Natural killer cell (primary cell): ENCODE data around the gene FHIT. TPM values are rescaled to one million over a fixed set of nuclear protein-coding genes. Genes with fewer than 3 reads are reported as not detected.

ENCODE experiments used
- ATAC-seq, 3 donors: fragments of 150-1000 bp in 2 of 3; fragments of 200-7000 bp in 1 of 3; cut with Tn5 transposase; 1 replicate in 1 of 3; 2 replicates in 2 of 3; pipeline ENCODE4 v1.10.0; 2021; ENCODE audit warnings: mild to moderate bottlenecking in 2 of 3, moderate library complexity in 2 of 3
- DNase-seq, 2 donors: peaks; one replicate each; pipeline versions ENCODE4 v3.0.0 to v3.0.0-alpha.2; 2013 to 2021; ENCODE audit warnings: mixed read lengths in 1 of 2
- H3K27ac ChIP-seq: one replicate; pipeline ENCODE4 v1.5.1; 2013; ENCODE audit warnings: mild to moderate bottlenecking, low read length
- H3K27me3 ChIP-seq: one replicate; pipeline ENCODE4 v1.6.1; 2013; ENCODE audit warnings: low read length; ENCODE audit not compliant: control insufficient read depth, insufficient read depth
- H3K36me3 ChIP-seq: one replicate; pipeline ENCODE4 v1.6.1; 2013; ENCODE audit warnings: low read length; ENCODE audit not compliant: control insufficient read depth, insufficient read depth
- H3K4me1 ChIP-seq: one replicate; pipeline ENCODE4 v1.6.1; 2013; ENCODE audit warnings: low read length; ENCODE audit not compliant: control insufficient read depth, insufficient read depth
- H3K4me3 ChIP-seq: one replicate; pipeline ENCODE4 v1.5.1; 2013; ENCODE audit warnings: low read length
- H3K9me3 ChIP-seq: one replicate; pipeline ENCODE4 v1.6.1; 2013; ENCODE audit warnings: low read length; ENCODE audit not compliant: control insufficient read depth, insufficient read depth
- H3K27ac Mint-ChIP-seq, 2 donors: one replicate each; pipeline ENCODE4 v1.8.0; 2022; ENCODE audit warnings: mild to moderate bottlenecking in 2 of 2, mixed read lengths in 2 of 2, moderate library complexity in 1 of 2
- H3K27me3 Mint-ChIP-seq, 2 donors: one replicate each; pipeline ENCODE4 v1.8.0; 2022; ENCODE audit warnings: low read depth in 2 of 2, mixed read lengths in 2 of 2
- H3K36me3 Mint-ChIP-seq: one replicate; pipeline ENCODE4 v1.8.0; 2022; ENCODE audit warnings: mixed read lengths
- H3K4me1 Mint-ChIP-seq, 2 donors: one replicate each; pipeline ENCODE4 v1.8.0; 2022; ENCODE audit warnings: mixed read lengths in 2 of 2
- H3K4me3 Mint-ChIP-seq: one replicate; pipeline ENCODE4 v1.8.0; 2022; ENCODE audit warnings: mild to moderate bottlenecking, moderate library complexity, mixed read lengths
- H3K9me3 Mint-ChIP-seq, 2 donors: one replicate each; pipeline ENCODE4 v1.8.0; 2022; ENCODE audit warnings: mixed read lengths in 2 of 2
- CTCF ChIP-seq: fragments of 200-600 bp; IDR thresholded peaks from one replicate; pipeline ENCODE4 v1.8.0; 2022; ENCODE audit warnings: antibody characterized with exemption
- WGBS: methylation state at CpG from one replicate; pipeline ENCODE4 v1.1.7; 2013; ENCODE audit warnings: missing lambda C conversion rate; ENCODE audit not compliant: insufficient coverage; 5-methylcytosine and 5-hydroxymethylcytosine counted together
- intact Hi-C: fragments of 100-400 bp; cut with micrococcal nuclease; formaldehyde crosslinking; loops from one replicate; pipeline ENCODE4 v1.14.2; 2022
- total RNA-seq, 4 donors: library from RNA; stranded (reverse); fragments of 120-200 nt in 1 of 4; gene quantifications; one replicate each; pipeline versions ENCODE4 v1.2.3 to v1.2.4, GENCODE V29; 2013 to 2022

FHIT gene
- total RNA-seq, 3 donors from 2014 or later (not counting 1 experiment from before 2014, with no cell fraction given), result 2.7 to 6.1 (median 3.3) TPM

GRCh38 chr3:60363817-60364216 is 887.4 kb downstream of the FHIT start:
- TF ChIP-seq CTCF, result no peak
- DNase-seq, result no peak
- Mint-ChIP-seq H3K27me3 (peaks cover 6% of the 10 kb centered on the region in 2 donors), H3K9me3 (peaks cover 0 to 2% of the 10 kb centered on the region in 2 donors), H3K36me3 (no peaks in the 10 kb centered on the region), H3K27ac (no peak overlapping the region), H3K4me3 (no peak overlapping the region), H3K4me1 (peaks cover 5 to 6% of the 10 kb centered on the region in 2 donors)
- Histone ChIP-seq H3K36me3 (no peaks in the 10 kb centered on the region), H3K4me3 (no peak overlapping the region), H3K27ac (no peak overlapping the region), H3K9me3 (no peaks in the 10 kb centered on the region), H3K4me1 (no peaks in the 10 kb centered on the region), H3K27me3 (no peaks in the 10 kb centered on the region)
- intact Hi-C loops, result no loop called here
- WGBS, result 44% methylated on average over 2 of the region's 2 CpGs
- ATAC-seq, result peak in 1 of 3 donors; percentile 75

GRCh38 chr3:60355825-60356224 is 895.4 kb downstream of the FHIT start:
- Histone ChIP-seq H3K27ac (no peak overlapping the region), H3K27me3 (no peaks in the 10 kb centered on the region), H3K4me3 (no peak overlapping the region), H3K4me1 (no peaks in the 10 kb centered on the region), H3K9me3 (no peaks in the 10 kb centered on the region), H3K36me3 (no peaks in the 10 kb centered on the region)
- peaks cover 2 to 4% of the 10 kb centered on the region in 2 donors for H3K27me3 Mint-ChIP-seq
- H3K27ac Mint-ChIP-seq, result no peak overlapping the region
- H3K9me3 Mint-ChIP-seq, result peaks cover 0 to under 1% of the 10 kb centered on the region in 2 donors
- no peak overlapping the region for H3K4me3 Mint-ChIP-seq
- WGBS, result 86% methylated on average over 1 of the region's 2 CpGs
- no peak for DNase-seq
- no peak for TF ChIP-seq CTCF
- intact Hi-C loops, result no loop called here
- no peak for ATAC-seq
- H3K4me1 Mint-ChIP-seq, result no peaks in the 10 kb centered on the region
- H3K36me3 Mint-ChIP-seq, result no peaks in the 10 kb centered on the region

GRCh38 chr3:60351481-60351880 is 899.8 kb downstream of the FHIT start:
- intact Hi-C loops, result no loop called here
- H3K27me3 ChIP-seq, result no peaks in the 10 kb centered on the region
- H3K36me3 ChIP-seq, result no peaks in the 10 kb centered on the region
- Mint-ChIP-seq H3K4me3 (no peak overlapping the region), H3K4me1 (no peaks in the 10 kb centered on the region), H3K36me3 (no peaks in the 10 kb centered on the region), H3K27ac (no peak overlapping the region), H3K9me3 (no peaks in the 10 kb centered on the region), H3K27me3 (no peaks in the 10 kb centered on the region)
- no peak overlapping the region for H3K4me3 ChIP-seq
- H3K27ac ChIP-seq, result no peak overlapping the region
- no peaks in the 10 kb centered on the region for H3K4me1 ChIP-seq
- ATAC-seq (no peak), DNase-seq (no peak)
- no peaks in the 10 kb centered on the region for H3K9me3 ChIP-seq
- TF ChIP-seq CTCF, result no peak
- WGBS, result 96% methylated on average over 1 of the region's 1 CpG

- H3K4me1 ChIP-seq, result no peaks in the 10 kb centered on the region
- Mint-ChIP-seq H3K27me3 (no peaks in the 10 kb centered on the region), H3K4me1 (no peaks in the 10 kb centered on the region), H3K27ac (no peak overlapping the region), H3K4me3 (no peak overlapping the region), H3K36me3 (no peaks in the 10 kb centered on the region), H3K9me3 (no peaks in the 10 kb centered on the region)
- intact Hi-C loops, result no loop called here
- no peaks in the 10 kb centered on the region for H3K27me3 ChIP-seq
- no peak overlapping the region for H3K27ac ChIP-seq
- no peak for TF ChIP-seq CTCF
- 100% methylated on average over 2 of the region's 3 CpGs for WGBS
- H3K9me3 ChIP-seq, result no peaks in the 10 kb centered on the region
- no peaks in the 10 kb centered on the region for H3K36me3 ChIP-seq
- no peak overlapping the region for H3K4me3 ChIP-seq
- ATAC-seq (no peak), DNase-seq (no peak)
These were observed 906.9 kb downstream of the FHIT start for GRCh38 chr3:60344340-60344739.
